GM20000 (cell line): ENCODE measurements around the gene PKNOX1.
"Not testable (repeated sequence)": the region's sequence is repeated elsewhere in the genome, so short reads cannot be mapped to it uniquely, and the experiment has no call there.

Source experiments
- DNase-seq: peaks from one replicate; pipeline ENCODE4 v3.0.0; 2012; ENCODE audit warnings: low spot score
- TF ChIP-seq, protein P1 (sequence below): IDR thresholded peaks from 2 replicates; pipeline ENCODE4 v1.5.1; 2012; ENCODE audit warnings: mild to moderate bottlenecking, control low read depth; ENCODE audit errors: extremely low read depth, missing control alignments

The PKNOX1 gene

DNA sequence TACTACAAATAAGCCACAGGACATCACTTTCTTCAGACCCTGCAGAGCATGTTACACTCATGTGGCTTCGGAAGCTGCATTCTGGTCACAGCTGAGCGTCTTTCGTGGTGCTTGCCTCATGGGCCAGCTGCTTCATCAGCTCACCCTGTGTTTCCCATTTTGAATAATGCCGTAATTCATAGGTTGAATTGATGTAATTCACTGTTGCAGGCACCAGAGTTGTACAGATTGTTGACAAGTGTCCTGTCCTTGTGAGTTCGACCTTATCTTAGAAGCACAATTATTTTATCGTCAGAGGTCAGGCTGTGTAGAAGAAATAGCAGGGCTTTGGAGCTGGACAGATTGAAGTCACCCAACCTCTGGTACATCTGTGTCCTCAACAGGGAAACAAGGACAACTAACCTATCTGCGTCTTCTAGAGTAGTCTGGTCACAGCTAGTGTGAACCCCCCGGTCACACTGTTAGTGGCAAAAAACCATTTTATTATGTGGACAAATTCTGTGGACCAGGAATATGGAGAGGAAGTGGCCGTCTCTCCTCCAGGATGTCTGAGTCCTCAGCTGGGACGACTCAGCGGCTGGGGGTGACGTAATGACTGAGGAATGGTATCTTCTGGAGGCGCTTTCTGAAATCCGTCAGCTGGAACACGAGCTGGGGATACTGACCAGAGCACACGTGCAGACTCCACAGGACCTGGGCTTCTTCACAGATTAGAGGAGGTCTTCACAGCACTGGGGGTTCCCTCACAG lies 17.8 kb downstream of the PKNOX1 start:
- TF ChIP-seq, protein P1, sequence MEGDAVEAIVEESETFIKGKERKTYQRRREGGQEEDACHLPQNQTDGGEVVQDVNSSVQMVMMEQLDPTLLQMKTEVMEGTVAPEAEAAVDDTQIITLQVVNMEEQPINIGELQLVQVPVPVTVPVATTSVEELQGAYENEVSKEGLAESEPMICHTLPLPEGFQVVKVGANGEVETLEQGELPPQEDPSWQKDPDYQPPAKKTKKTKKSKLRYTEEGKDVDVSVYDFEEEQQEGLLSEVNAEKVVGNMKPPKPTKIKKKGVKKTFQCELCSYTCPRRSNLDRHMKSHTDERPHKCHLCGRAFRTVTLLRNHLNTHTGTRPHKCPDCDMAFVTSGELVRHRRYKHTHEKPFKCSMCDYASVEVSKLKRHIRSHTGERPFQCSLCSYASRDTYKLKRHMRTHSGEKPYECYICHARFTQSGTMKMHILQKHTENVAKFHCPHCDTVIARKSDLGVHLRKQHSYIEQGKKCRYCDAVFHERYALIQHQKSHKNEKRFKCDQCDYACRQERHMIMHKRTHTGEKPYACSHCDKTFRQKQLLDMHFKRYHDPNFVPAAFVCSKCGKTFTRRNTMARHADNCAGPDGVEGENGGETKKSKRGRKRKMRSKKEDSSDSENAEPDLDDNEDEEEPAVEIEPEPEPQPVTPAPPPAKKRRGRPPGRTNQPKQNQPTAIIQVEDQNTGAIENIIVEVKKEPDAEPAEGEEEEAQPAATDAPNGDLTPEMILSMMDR, result no peak
- DNase-seq, result no peak

DNA sequence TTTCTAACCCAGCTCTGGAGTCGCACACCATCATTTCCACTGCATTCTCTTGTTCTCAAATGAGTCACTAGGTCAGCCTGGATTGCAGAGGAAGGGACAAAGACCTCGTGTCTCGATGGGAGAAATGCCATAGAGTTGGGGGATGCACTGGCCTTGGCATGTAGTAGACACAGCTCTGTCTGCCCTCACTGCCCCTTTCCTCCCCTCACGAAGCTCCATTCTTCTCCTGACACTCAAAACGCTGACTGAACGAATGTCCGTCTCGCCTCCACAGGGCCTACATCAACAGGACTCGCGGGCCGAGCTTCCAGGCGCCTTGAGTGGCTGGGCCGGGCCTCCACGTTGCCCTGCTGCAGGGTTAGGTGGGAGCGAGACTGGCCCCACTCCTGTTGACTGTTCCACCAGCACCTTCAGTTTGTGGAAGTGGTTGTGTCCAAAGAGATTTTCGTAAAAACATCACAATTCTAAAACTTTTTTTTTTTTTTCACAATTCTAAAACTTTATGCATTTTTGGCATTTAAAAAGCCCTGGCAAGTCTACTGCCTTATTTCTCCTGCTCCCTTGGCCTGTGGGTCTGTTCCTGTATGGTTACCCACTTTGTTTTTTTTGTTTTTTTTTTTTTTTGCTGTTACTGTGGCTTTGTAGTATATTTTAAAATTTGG lies 18.8 kb downstream of the PKNOX1 start:
- no peak for DNase-seq
- TF ChIP-seq, protein P1, result no peak

DNA sequence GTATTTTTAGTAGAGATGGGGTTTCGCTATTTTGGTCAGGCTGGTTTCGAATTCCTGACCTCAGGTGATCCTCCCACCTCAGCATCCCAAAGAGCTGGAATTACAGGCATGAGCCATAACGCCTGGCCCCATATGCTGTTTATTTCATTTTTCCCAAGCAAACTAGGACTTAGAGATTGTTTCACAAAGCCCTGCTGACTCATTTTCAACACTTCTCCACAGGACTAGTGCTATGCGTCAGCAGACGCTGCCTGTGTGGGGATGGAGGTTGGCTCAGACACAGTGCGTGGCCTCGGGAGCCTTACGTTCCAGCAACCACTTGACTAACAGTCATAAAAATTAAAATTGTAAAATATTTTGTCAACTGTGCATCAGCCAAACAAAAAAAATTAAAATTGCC lies 22.7 kb downstream of the PKNOX1 start:
- no peak for DNase-seq
- TF ChIP-seq, protein P1, result no peak

DNA sequence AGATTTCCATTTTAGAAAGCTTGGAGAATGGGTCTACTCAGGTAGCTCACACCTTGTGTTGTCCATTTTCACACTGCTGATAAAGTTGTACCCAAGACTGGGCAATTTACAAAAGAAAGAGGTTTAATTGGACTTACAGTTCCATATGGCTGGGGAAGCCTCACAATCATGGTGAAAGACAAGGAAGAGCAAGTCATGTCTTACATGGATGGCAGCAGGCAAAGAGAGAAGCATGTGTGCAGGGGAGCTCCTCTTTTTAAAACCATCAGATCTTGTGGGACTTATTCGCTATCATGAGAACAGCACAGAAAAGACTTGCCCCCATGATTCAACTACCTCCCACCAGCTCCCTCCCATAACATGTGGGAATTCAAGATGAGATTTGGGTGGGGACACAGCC lies 23.6 kb downstream of the PKNOX1 start:
- DNase-seq, result not testable (repeated sequence)

DNA sequence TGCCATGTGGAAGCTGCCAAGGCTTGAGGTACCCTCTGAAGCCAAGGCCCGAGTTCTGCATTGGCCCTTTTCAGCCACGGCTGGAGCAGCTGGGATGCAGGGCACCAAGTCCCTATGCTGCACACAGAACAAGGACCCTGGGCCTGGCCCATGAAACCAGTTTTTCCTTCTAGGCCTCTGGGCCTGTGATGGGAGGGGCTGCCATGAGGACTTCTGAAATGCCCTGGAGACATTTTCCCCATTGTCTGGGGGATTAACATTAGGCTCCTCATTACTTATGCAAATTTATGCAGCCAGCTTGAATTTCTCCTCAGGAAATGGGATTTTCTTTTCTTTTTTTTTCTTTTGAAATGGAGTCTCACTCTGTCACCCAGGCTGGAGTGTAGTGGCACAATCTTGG lies 24.8 kb downstream of the PKNOX1 start:
- DNase-seq, result not testable (repeated sequence)

DNA sequence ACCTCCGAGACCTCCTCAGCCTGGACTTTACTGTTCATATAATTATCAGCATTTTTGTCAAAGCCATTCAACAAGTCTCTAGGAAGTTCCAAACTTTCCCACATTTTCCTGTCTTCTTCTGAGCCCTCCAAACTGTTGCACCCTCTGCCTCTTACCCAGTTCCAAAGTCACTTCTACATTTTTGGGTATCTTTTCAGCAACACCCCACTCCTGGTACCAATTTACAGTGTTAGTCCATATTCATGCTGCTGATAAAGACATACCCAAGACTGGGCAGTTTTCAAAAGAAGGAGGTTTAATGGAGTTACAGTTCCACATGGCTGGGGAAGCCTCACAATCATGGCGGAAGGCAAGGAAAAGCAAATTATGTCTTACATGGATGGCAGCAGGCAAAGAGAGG lies 25.7 kb downstream of the PKNOX1 start:
- DNase-seq, result not testable (repeated sequence)

DNA sequence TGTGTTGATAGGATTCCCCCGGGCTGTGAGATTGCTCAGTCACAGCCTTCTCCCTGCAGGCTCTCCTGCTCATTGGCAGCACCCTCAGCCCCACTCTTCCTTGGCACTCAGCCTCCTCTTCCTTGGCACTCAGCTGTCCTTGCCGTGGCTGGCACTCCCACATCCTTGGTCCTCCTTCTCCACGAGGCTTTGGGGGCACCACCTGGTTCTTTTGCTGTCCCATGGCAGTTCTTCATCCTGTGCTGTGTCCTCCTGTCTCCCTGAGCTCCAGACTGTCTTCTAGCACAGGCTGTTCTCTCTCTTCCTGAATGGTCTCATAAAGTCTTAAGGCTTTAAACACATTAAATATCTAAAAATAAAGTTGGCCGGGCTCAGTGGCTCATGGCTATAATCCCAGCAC lies 27.0 kb downstream of the PKNOX1 start:
- DNase-seq, result no peak
- TF ChIP-seq, protein P1, result no peak

DNA sequence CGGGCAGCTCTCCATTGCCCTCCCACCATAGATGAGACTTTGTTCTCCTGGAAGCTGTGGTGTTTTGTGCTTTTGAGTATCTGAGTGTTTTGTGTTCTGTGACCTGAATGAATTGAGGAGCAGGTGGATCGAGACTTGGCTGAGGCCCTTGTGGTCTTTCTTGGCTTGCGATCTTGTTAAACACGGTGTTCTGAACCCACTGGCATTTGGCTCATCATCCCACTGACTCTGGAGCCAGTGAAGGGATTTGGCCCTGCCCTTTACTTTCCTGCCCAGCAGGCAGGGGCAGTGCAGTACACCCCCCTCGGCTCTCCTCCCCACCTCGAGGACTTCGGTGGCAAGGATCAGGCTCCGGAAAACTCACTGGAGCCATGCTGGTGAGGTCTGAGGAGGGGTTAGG lies 30.6 kb downstream of the PKNOX1 start:
- TF ChIP-seq, protein P1, result no peak
- no peak for DNase-seq

DNA sequence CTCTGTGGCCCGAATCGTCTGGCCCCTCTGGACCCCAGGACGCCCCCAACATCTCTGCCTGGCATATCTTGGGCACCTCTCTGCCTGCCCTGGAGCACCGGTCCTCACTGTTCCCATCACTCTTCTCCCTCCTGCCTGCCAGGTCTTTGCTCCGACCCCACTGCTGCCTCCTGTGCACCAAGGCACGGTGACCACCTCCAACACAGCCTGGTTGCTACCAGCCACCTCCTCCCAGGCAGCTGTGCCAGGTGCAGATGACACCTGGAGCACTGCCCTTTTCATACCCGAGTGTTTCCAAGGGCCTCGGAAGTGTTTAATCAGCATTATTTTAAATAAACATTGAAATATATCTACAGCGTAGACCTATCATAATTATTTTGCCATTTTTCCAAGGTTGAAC lies 31.3 kb downstream of the PKNOX1 start:
- TF ChIP-seq, protein P1, result no peak
- no peak for DNase-seq

DNA sequence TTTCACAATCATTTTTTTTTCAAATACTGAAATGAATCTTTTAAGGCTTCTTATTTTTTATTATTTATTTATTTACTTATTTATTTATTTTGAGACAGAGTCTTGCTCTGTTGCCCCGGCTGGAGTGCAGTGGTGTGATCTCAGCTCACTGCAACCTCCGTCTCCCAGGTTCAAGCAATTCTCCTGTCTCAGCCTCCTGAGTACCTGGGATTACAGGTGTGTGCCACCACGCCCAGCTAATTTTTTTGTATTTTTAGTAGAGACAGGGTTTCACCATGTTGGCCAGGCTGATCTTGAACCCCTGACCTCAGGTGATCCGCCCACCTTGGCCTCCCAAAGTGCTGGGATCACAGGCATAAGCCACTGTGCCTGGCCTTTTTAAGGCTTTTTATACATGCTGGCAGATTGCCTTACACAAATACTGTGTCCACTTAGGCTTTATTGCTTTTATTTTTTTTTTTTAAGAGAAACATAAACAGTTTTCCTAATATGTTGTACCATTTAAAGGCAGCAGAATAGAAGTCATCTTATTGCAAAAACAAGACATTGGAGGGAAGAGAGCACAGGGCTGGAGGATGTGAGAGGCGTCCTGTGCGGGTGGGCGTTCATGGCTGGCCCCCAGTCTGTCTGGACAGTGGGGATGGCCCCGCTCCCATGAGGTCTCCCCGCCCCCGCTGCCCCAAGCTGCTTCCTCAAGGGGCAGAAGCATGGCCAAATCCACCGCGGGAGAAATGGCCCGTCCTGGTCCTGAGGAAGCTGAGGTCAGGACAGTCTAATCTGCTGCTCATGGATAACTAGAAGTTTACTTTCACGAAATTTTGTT lies 31.9 kb downstream of the PKNOX1 start:
- not testable (repeated sequence) for DNase-seq
